Panc1 (cell line): ENCODE data around the gene INPP4A. TPM values are rescaled to one million over a fixed set of nuclear protein-coding genes. Genes with fewer than 3 reads are reported as not detected.

ENCODE experiments used
- ATAC-seq: fragments of 200-7000 bp; cut with Tn5 transposase; 2 replicates; pipeline ENCODE4 v1.9.1; 2020; ENCODE audit warnings: mild to moderate bottlenecking, moderate library complexity
- BruUV-seq: library from RNA; stranded (reverse); fragments of 400-500 nt; replicated peaks from 2 replicates; lab custom pipeline; 2021; lab: Mats Ljungman, UMichigan
- CTCF ChIA-PET: fragments of 300-600 bp; sonication (Branson Sonifier 250); formaldehyde crosslinking; loops from one replicate; lab custom pipeline; 2022; ENCODE audit warnings: antibody characterized with exemption; lab: Charles Lee
- POLR2A ChIA-PET: fragments of 300-600 bp; sonication (Branson Sonifier 250); formaldehyde crosslinking; loops from one replicate; lab custom pipeline; 2022; ENCODE audit warnings: antibody characterized with exemption; lab: Charles Lee
- DNase-seq: peaks from one replicate; pipeline ENCODE4 v3.0.0-alpha.2; 2010; ENCODE audit warnings: low read depth, low spot score
- H3K27ac ChIP-seq: 2 replicates; pipeline ENCODE4 v1.5.1; 2011; ENCODE audit warnings: mild to moderate bottlenecking, low read length, inconsistent platforms
- H3K27me3 ChIP-seq: fragments of 200-500 bp; sonication (Bioruptor generic); 2 replicates; pipeline ENCODE4 v1.6.0; 2014; ENCODE audit warnings: low read length, inconsistent platforms; ENCODE audit not compliant: control insufficient read depth, insufficient read depth
- H3K36me3 ChIP-seq: fragments of 200-500 bp; sonication (Bioruptor generic); 2 replicates; pipeline ENCODE4 v1.5.1; 2014; ENCODE audit warnings: inconsistent platforms, mild to moderate bottlenecking, low read length, moderate library complexity; ENCODE audit not compliant: control insufficient read depth, insufficient read depth
- H3K4me1 ChIP-seq: 2 replicates; pipeline ENCODE4 v1.5.1; 2011; ENCODE audit warnings: inconsistent platforms, mild to moderate bottlenecking, low read length, moderate library complexity; ENCODE audit not compliant: control insufficient read depth, insufficient read depth
- H3K4me3 ChIP-seq, 2 experiments: 2 replicates each; pipeline ENCODE4 v1.5.1; 2011 to 2012; ENCODE audit warnings: low read depth in 2 of 2, low read length in 2 of 2, mild to moderate bottlenecking in 2 of 2, inconsistent platforms in 1 of 2, moderate library complexity in 1 of 2
- H3K9me3 ChIP-seq: fragments of 200-500 bp; sonication (Bioruptor generic); 2 replicates; pipeline ENCODE4 v1.5.1; 2014; ENCODE audit warnings: low read depth, mild to moderate bottlenecking, inconsistent platforms, low read length, moderate library complexity; ENCODE audit not compliant: control insufficient read depth, insufficient read depth
- CTCF ChIP-seq: fragments of 450-650 bp; IDR thresholded peaks from 2 replicates; pipeline ENCODE4 v1.5.1; 2017; ENCODE audit warnings: mild to moderate bottlenecking
- POLR2AphosphoS5 ChIP-seq: IDR thresholded peaks from 2 replicates; pipeline ENCODE4 v1.6.1; 2012; ENCODE audit warnings: mild to moderate bottlenecking, low read depth, low read length, moderate library complexity
- SIN3A ChIP-seq: IDR thresholded peaks from 2 replicates; pipeline ENCODE4 v1.6.1; 2012; ENCODE audit warnings: low read depth, mild to moderate bottlenecking, low read length, moderate library complexity, borderline replicate concordance; ENCODE audit not compliant: insufficient read depth
- TCF7L2 ChIP-seq: IDR thresholded peaks from 2 replicates; pipeline ENCODE4 v1.6.1; 2011; ENCODE audit warnings: mild to moderate bottlenecking, low read depth, low read length, inconsistent platforms
- in situ Hi-C: cut with HindIII; loops from 2 replicates; pipeline ENCODE4 v1.10.0; 2016; ENCODE audit warnings: low sequenced_read_pairs, low pct_unique_long_range_greater_than_20kb
- intact Hi-C: fragments of 100-400 bp; cut with micrococcal nuclease; formaldehyde crosslinking; loops from one replicate; pipeline ENCODE4 v1.10.0; 2022; ENCODE audit not compliant: unreplicated experiment
- total RNA-seq: library from RNA; stranded (reverse); gene quantifications from one replicate; pipeline ENCODE4 v1.2.1, GENCODE V29; 2021; ENCODE audit not compliant: unreplicated experiment
- TF ChIP-seq, protein P1 (sequence below), 2 experiments: IDR thresholded peaks; 2 replicates each; pipeline ENCODE4 v1.6.1; 2011 to 2012; ENCODE audit warnings: low read depth in 2 of 2, control low read depth in 1 of 2, low read length in 1 of 2, mild to moderate bottlenecking in 1 of 2, moderate library complexity in 1 of 2; ENCODE audit not compliant: insufficient read depth in 1 of 2

The INPP4A gene
- total RNA-seq, 1 experiment from 2014 or later: 22.9 TPM

DNA sequence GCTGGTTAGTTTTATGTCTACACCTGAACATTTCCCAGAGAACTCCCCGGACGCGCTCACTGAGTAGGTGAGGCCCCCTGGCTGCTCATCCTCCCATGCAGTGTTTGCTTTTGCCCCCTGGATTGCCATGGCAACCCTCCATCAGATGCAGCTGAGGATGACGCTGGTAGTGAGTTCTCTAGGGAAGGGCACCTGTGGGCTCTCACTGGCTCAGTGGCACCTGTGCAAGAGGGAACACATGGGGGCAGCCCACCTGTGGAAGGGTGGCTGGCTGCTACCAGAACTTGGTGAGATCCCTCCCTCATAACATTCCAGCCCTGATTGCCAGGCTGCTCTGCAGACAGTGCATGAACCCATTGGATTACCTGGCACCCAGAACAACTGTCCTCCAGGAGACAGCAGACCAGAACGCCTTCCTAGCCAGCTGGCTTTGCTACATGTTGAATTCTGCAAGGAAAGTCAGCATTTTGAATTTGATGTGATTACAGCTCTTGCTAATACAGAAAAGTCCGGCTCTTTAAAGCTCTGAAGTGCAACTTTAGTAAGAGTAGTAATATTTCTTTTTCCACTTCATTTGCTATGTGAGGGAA is 142.0 kb downstream of the INPP4A start:
- Histone ChIP-seq H3K36me3 (no peaks in the 10 kb centered on the region), H3K4me1 (no peaks in the 10 kb centered on the region), H3K9me3 (no peaks in the 10 kb centered on the region), H3K27me3 (no peaks in the 10 kb centered on the region), H3K4me3 (no peak overlapping the region), H3K27ac (no peak overlapping the region)
- no peak for TF ChIP-seq SIN3A
- TF ChIP-seq POLR2AphosphoS5: no peak
- TF ChIP-seq, protein P1, sequence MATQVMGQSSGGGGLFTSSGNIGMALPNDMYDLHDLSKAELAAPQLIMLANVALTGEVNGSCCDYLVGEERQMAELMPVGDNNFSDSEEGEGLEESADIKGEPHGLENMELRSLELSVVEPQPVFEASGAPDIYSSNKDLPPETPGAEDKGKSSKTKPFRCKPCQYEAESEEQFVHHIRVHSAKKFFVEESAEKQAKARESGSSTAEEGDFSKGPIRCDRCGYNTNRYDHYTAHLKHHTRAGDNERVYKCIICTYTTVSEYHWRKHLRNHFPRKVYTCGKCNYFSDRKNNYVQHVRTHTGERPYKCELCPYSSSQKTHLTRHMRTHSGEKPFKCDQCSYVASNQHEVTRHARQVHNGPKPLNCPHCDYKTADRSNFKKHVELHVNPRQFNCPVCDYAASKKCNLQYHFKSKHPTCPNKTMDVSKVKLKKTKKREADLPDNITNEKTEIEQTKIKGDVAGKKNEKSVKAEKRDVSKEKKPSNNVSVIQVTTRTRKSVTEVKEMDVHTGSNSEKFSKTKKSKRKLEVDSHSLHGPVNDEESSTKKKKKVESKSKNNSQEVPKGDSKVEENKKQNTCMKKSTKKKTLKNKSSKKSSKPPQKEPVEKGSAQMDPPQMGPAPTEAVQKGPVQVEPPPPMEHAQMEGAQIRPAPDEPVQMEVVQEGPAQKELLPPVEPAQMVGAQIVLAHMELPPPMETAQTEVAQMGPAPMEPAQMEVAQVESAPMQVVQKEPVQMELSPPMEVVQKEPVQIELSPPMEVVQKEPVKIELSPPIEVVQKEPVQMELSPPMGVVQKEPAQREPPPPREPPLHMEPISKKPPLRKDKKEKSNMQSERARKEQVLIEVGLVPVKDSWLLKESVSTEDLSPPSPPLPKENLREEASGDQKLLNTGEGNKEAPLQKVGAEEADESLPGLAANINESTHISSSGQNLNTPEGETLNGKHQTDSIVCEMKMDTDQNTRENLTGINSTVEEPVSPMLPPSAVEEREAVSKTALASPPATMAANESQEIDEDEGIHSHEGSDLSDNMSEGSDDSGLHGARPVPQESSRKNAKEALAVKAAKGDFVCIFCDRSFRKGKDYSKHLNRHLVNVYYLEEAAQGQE (IDR thresholded peaks at IDR 0.05; ENCODE audit: insufficient read depth in 1 of 2, low read depth in 2 of 2, low read length in 1 of 2): no peak
- no peak for TF ChIP-seq TCF7L2
- TF ChIP-seq CTCF: no peak
- no peak for DNase-seq
- ATAC-seq: no peak
- ChIA-PET CTCF (interaction anchor here (1.6 kb wide), 1 partner anchor 18 kb away, joined by 4 read pairs; no protein-coding TSS in a partner anchor), POLR2A (no interaction called here)
- intact Hi-C loops (no loop called here), in situ Hi-C loops (no loop called here)
- BruUV-seq: no TSS peak

DNA sequence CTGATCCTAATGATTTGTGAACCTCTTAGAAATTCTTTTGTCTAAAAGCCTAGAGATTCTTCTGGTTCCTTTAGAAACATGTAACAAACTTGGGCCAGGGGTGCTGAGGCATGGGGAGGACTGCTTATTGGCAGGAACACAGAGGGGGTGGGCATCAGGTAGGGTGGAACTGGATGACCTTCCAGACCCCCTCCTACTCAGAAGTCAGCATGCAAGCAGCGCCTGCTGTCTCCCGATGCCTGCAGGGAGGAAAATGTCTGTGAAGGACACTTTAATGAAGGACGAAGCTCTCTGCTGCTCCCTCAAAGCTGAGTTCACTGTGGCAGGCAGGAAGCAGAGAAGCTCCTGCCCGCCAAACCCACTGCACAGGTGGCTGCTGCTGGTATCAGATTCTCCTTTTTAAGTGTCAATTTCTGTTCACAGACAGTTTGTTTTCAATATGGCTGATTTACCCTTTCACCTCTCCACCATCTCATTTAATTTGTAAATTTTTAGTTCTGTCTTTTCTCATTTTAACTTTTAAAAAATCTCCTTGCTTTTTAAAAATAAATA is 144.3 kb downstream of the INPP4A start:
- DNase-seq: no peak
- Histone ChIP-seq H3K4me3 (no peak overlapping the region), H3K36me3 (no peaks in the 10 kb centered on the region), H3K9me3 (no peaks in the 10 kb centered on the region), H3K27ac (no peak overlapping the region), H3K27me3 (no peaks in the 10 kb centered on the region), H3K4me1 (no peaks in the 10 kb centered on the region)
- CTCF ChIA-PET: no interaction called here
- ATAC-seq: no peak
- POLR2A ChIA-PET: no interaction called here
- in situ Hi-C loops (no loop called here), intact Hi-C loops (no loop called here)
- TF ChIP-seq TCF7L2 (no peak), SIN3A (no peak), CTCF (no peak), POLR2AphosphoS5 (no peak)
- TF ChIP-seq, protein P1 (IDR thresholded peaks at IDR 0.05; ENCODE audit: insufficient read depth in 1 of 2, low read depth in 2 of 2, low read length in 1 of 2): no peak
- no TSS peak for BruUV-seq
